ENCODE results near the gene DHX58.

DHX58 gene

DNA sequence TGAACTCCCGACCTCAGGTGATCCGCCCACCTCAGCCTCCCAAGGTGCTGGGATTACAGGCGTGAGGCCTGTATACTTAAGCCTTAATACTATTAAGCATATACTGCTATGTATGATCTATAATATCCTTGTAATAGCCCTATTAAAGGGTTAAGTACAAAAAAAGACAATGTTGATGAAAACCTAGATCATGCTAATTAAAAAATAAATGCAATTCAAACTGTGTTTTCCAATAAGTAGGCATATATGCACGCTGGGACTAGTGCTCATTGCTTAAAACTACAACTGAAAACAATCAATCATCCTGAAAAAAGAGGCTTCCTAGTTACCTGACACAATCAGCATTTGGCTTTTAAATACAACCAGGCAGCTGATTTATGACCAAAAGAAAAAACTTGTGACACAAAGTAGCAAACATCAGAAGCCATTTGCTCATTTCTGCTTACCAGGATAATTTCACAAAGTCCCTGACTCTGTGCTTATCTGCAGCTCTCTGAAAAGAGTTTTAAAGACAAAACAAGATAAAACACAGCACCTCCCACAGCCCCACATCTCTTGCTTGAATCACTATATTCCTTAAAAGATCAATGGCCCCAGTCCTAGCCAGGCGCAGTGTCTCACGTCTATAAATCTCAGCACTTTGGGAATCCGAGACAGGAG lies 25.3 kb downstream of the DHX58 start:
- no peak for DNase-seq (ENCODE audit: low read depth, low spot score)

DNA sequence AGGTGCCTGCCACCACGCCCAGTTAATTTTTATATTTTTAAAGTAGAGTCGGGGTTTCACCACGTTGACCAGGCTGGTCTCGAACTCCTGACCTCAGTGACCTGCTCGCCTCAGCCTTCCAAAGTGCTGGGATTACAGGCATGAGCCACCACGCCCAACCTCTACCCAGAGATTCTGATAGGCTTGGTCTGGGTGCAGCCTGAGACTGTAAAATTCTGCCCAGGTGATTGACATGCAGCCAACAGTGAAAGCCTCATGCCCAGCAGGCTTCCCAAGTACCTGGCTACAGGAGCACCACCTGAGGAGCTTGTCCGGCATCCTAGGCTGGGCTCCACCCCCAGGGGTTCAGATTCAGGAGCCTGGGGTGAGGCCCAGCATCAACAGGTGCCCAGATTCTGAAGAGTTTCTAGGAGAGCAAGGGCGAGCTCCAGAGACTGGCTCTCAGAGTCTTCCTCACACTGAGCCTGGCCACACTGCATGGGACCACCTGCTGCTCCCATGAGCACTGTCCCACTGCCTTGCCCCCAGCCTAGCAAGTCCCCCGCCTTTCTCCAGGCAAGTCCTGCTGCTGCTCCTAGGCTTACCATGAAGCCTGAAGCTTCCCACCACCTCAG lies 30.9 kb downstream of the DHX58 start:
- no peak for DNase-seq (ENCODE audit: low read depth, low spot score)

DNA sequence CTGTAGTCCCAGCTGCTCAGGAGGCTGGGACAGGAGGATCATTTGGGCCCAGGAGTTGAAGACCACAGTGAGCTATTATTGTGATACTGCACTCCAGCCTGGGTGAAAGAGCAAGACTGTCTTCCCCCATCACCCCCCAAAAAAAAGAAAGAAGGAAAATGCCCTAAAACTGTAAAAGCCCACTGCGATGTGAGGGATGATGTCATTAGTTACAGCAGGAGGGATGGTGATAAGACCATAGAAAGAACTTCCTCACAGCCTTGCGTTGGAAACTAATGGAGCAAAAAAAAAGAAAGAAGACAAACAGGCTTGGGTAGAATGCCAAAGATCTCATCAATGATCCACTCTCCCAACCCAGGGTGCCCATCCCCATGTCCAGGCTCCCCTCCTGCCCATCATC lies 33.0 kb downstream of the DHX58 start:
- DNase-seq (ENCODE audit: low read depth, low spot score): no peak

DNA sequence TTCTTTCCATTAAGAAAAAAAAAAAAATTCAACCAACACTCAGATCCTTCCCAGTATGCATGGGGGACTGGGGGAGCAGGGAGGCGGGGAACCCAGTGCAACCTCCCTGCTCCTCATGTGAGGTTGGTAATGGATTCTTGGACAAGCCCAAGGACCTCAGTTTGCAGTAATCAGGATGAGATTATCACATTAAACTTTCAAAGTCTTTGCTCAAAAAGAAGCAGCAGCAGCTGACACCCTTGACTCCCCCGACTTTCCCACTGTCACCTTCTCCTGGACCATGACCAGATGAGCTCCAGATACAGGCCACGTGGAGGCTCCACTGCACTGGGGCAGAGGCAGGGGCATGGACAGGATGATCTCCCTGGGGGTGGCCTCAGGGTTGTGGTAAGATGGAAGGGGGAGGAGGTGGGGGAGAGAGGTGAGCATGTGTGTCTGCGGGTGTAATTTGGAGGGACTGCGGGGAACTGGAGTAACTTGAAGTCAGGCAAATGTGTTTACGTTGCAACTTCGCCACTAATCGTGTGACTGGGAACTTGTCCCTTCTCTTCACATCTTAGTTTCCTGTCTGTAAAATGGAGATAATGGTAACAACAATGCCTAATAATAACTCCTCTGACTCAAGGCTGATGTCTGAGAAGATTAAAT lies 34.0 kb downstream of the DHX58 start:
- no peak for DNase-seq (ENCODE audit: low read depth, low spot score)

DNA sequence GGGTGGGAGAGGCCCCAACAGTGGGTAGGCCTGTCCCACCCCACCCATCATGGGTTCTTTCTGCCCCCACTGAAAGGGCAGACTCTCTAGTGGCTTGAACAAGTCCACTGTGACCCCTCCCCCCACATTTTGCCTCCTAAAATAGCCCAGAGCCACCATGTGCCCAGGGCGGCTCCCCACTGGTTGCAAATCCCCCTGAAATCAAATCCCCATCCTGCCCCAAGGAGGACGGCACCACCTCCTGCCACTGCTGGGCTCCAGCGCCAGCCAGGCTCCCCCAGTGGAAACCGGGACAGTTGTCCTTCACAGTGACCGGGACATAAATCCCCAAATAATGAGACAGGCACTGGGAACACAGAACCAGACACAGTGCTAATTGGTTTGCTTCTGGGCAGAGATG lies 34.8 kb downstream of the DHX58 start:
- no peak for DNase-seq (ENCODE audit: low read depth, low spot score)

DNA sequence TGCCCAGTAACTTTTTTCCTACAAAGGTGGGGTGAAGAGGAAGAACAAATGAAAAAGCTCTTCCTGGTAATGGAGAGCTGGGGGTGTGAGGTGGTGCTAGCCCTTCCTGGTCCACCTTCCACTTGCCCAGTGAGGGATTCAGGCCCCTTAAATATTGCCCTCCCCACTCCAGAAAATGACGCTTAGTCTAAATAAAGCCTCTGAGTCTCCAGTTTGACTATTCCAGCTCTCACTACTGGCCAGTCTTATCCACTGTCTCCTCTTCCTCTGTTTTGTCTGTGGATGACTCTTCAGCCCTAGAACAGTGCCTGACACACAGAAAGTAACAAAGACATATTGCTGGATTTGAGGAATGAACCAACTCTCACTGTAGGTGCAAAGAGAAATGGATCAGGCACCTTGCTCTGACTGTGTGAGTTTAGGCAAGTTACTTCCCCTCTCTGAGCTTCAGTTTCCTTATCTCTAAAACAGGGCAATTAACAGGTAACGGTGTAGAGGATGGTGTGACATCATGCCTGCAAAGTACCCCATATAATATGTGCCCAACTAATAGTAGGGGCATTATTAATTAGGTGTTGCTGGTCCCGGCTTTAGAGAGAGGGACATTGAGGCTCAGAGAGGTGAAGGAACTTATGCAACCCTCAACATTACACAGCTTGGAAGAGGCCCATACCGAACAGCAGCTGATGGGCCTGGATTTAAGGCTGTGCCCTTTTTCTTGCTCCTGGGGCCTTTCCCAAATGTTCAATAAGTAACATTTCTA lies 35.5 kb downstream of the DHX58 start:
- no peak for DNase-seq (ENCODE audit: low read depth, low spot score)

DNA sequence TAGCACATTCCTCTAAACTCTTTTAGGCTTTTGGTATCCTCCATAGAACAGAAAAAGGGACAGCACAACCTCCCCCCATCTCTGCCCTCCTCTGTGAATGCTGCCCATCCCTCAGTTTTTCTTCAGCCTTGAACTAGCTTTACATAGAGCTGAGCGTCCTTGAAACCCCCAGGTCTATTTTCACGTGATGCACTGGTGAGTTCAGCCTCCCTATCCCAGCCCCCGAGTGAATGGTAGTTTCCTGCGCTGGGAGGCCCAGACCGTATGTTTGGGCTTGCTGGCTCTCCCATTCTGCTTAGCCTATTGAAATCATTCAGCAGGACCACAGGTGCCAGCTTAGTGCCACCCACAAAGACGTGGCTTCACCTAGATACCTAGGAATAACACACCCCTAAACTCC lies 36.7 kb downstream of the DHX58 start:
- no peak for DNase-seq (ENCODE audit: low read depth, low spot score)

DNA sequence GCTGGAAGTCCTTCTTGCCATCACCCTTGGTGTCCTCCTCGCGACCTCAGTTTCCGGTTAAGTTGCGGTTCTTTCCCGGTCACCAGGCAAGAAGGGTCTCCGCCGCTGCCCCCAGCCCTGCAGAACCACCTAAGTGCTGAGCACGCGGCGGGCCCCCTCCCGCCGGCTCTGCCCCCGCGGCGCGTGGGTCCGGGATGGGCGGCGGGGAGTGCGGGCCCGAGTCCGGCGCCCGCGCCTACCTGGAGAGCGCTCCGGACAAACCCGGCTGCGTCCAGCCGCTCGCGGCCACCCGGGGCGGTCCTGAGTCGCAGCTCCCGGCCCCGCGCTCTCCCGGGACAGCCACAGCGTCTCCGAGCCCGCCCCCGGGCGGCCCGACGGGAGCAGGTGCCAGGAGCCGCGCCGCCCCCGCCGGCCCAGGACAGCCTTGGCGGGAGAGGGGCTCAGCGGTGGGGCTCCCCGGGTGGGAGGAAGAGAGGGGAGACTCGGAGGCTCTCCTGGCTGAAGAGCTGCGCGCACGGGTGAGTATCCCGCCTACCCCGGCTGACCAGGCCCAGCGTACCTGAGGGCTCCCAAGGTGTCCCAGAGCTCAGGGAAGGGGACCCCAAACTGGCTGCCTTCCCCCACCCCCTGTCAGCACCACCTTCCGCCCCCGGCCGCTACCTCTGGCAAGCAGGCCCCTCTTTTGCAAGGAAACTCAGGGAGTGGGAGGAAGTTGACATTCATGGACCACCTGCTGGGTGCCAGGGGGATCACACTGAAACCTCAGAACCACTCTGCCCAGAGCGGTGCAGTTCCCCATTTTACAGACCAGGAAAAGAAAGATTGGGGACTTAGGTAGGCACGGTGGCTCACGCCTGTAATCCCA lies 40.0 kb downstream of the DHX58 start:
- peak; percentile 44 for DNase-seq (ENCODE audit: low read depth, low spot score)

DNA sequence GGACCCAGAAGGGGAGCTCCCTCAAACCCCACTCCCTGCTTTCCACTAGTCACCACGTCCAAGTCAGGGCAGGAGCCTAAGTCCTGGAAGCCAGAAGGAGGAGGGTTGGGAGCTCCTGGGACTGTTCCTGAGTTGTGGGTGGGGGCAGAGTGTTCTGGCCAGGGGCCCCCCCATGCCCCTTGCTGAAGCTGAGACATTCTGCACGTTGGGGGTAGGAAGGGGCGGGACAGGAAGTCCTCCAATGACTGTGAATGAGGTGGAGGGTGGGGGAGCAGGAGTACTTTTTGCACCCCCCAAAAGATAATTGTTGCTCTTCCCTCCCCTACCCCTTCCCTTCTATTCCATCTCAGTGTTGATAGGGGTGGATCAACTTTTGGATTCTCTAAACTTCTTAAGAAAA lies 40.7 kb downstream of the DHX58 start:
- DNase-seq (ENCODE audit: low read depth, low spot score): no peak

DNA sequence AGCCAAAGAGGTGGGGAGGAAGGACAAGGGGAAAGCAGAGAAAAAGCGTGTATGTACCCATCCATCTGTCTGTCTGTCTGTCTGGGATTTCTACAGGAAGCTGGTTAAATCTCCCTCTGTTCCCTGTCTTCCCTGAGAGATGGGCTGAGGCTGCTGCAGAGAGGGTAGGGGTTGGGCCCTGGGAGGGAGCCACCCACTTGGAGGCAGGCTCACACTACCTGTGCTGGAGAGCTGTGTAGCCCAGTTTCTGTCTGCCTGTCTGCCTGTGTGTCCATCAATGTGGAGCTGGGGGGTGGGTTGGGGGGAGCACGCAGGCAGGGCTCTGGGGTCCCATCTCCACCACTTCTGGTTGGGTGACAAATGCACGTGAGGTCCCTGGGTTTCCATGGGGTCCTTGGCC lies 43.5 kb downstream of the DHX58 start:
- no peak for DNase-seq (ENCODE audit: low read depth, low spot score)

DNA sequence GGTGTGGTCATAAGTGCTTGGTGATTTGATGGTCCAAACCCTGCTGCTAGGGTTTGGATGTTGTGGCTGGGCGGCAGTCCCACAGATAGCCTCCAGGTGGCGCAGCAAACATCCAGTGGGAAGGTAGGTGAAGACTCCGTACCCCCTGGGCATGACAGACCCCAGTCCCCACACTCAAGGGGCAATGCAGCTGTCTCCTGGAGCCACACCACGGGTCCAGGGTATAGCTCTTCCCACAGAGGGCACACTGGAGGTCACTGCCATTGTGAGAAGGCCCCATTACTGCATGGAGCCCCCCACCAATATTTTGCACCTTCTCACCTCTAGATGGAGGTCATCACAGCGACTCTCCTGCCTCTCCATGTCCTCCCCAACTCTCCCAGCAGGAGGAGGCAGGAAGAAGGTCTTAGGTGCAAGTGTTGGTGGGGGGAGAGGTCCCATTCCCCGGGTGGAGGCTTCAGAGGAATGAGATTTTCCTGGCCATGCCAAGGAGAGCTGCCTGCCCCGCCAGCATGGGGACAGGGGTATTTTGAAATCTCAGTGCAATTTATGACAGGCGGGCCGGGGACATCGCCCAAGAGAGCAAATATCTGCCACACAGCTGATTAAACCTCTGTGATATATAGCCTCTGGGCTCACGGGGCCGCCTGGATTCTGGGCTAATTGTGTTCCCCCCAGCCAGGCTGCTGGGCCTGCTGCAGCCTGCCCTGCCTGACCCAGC lies 45.0 kb downstream of the DHX58 start:
- peak; percentile 91 for DNase-seq (ENCODE audit: low read depth, low spot score)

DNA sequence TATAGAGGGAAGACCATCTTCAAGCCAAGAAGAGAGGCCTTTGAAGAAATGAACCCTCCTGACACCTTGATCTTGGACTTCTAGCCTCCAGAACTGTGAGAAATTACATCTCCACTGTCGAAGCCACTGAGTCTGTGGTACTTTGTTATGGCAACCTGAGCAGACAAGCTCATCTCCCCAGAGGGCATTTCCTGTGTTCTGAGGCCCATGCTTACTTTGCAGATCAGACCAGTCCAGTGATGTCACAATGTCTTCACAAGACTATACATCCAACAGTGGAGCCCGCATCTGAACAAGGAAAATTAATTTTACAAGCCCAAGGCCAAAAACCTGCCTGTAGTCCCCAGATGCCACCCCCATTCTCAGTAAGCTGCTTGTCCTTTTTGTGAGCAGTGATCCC lies 47.3 kb downstream of the DHX58 start:
- DNase-seq (ENCODE audit: low read depth, low spot score): no peak

DNA sequence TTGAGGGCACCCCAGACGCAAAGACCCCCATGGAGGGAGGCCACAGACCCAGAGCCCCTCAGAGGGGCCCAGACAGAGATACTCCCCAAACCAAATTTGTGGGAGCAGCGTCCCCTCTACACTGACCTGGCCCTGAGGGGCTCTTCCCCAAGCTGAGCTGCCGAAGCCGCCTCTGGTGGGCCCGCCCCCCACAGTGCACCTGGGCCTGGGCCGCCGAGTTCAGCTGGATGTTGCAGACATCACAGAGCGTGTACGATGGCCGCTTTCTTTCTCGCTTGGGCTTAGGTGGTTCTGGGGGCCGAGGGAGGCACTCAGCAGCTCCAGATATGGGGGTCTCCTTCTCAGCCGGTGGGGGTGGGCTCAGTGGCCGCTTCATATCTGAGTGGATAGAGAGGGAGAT lies 49.8 kb downstream of the DHX58 start:
- DNase-seq (ENCODE audit: low read depth, low spot score): no peak

DNA sequence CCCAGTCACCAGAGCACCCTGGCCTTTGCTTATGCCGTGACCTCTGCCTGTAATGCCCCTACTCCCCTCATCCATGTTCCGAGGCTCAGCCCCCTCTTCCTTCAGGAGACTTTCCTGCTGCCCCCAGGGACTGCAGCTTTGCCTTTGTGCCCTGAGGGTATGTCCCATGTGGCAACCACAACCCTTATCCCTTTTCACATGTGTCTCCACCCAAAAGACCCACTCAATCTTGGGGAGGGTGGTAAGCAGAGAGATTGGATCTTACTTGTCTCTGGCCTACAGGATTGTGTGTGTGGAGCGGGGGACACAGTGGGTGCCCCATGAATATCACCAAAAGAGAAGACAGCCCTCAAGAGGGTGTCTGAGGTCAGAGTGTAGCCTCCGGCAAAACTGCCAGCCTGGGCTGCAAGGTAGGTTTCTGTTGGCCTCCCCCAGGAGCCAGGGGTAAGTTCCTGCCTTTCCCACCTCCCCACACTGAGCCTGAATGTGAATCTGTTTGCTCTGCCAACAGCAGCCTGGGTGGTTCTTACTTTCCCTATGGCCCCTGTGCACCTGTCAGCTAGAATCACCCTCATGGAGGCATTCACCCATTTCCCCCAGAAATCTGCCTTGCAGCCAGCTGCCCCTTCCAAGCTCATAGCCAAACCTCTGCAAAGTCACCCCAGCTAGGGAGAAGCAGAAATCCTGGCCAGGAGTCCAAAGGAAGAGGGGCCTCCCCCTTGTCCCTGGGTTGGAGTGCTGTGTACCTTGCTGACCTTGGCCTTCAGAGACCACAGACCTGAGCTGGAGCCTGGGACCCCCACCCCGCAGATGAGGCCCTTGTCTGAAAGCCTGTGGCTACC lies 50.6 kb downstream of the DHX58 start:
- DNase-seq (ENCODE audit: low read depth, low spot score): no peak

DNA sequence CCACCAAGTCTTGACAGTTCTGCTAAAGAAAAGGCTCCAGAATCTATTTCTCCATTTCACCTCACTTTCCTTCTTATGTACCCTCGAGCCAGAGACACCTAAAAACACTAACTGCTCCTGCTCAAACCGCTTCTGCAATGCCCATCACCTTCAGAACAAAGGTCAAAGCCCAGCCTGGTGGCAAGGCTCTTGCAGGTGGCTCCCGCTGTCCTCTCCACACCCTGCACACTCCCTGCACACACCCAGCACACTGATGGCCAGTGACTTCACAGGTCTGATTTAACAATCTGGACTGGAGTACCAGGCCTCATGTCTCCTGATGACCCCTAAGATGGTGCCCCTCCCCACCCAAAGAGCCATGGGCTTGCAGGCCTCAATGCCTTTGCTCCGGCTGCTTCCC lies 52.3 kb downstream of the DHX58 start:
- DNase-seq (ENCODE audit: low read depth, low spot score): no peak

DNA sequence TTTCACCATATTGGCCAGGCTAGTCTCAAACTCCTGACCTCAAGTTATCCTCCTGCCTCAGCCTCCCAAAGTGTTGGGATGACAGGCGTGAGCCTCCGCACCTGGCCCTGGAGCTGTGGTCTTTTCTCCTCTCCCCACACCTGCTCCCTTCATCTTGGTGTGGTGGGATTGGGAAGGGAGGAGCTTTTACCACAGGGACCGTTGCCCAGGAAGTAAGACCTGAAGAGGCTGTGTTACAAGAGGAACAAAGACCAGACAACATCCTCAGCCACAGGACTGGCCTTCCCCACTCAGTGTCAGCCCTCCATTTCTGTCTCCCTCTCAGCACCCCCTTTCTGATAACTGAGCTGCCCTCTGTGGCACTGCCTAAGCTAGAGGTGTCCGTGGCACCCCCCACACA lies 52.7 kb downstream of the DHX58 start:
- DNase-seq (ENCODE audit: low read depth, low spot score): no peak

DNA sequence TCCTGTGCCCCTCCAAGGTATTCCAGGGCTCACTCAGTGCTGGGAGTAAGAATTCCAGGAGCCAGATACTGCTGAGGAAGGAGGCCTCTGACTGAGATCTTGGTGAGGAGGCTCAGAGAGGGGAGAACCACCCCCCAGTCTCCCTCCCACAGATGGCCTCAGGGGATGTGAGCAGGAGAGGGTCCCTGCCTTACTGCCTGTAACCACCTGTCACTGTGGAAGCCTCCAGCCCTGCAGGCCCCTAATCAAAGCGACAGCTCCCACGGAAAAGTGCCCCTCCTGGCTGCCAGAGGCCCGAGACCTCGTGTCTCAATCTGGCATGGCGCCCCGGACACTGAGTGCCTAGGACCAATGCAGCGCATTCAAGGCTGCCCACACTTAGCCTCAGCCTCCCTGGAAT lies 54.5 kb downstream of the DHX58 start:
- no peak for DNase-seq (ENCODE audit: low read depth, low spot score)

DNA sequence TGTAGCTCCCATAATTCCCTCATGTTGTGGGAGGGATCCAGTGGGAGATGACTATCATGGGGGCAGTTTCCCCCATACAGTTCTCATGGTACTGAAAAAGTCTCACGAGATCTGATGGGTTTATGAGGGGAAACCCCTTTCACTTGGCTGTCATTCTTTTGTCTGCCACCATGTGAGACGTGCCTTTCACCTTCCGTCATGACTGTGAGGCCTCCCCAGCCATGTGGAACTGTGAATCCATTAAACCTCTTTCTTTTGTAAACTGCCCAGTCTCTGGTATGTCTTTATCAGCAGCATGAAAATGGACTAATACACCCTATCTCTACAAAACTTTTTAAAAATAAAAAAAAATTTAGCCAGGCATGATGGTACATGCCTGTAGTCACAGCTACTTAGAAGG lies 55.9 kb downstream of the DHX58 start:
- DNase-seq (ENCODE audit: low read depth, low spot score): no peak

DNA sequence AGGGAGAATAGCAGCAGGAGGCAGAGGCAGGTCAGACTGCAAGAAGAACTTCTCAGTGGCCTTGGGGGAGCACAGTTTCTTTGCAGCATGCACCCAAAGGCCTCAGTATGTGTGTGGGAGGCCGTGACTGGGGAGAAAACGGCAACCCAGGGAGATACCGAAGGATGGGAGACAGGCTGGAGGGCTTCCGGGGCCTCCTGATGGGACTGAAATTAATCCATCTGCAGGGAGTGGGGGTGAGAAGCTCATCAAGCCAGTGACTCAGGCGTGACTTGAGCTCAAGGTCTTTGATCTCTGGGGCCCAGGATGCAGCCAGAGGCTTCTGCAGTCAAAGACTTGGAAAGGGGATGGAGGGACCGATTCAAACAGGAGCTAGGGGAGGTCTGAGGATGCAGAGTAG lies 57.0 kb downstream of the DHX58 start:
- no peak for DNase-seq (ENCODE audit: low read depth, low spot score)

DNA sequence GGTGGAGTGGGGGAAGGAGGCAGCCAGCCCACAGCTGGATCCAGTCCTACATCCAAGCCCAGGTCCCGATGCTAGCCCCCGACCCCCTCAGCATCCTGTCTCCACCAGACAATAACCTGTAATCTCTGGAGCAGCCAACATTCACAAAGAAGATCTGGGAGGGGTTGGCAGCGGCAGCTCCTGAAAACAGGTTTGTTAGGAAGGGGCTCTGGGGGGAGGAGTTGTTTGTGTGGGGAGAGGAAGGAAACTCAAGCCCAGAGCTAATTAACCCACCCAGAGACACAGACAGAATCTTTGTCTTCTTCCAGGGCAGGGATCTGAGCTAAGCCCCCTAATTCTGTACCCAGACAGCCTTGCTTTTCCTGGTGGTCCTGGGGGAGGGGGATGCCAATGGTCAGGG lies 57.5 kb downstream of the DHX58 start:
- peak; percentile 50 for DNase-seq (ENCODE audit: low read depth, low spot score)

All from ELF-1 (cell line).